ENCODE results near the gene ATP2A3. TPM values are rescaled to one million over a fixed set of nuclear protein-coding genes. Genes with fewer than 3 reads are reported as not detected.

The ATP2A3 gene
- total RNA-seq, 1 experiment from 2014 or later, result 3.3 TPM

- no peaks in the 10 kb centered on the region for H4K20me1 ChIP-seq (ENCODE audit: low read length)
- H3K9ac ChIP-seq (ENCODE audit: low read length), result no peak overlapping the region
- no peak overlapping the region for H3K4me2 ChIP-seq (ENCODE audit: low read length)
- no peaks in the 10 kb centered on the region for H3K36me3 ChIP-seq (ENCODE audit: low read depth, low read length)
- no peak for DNase-seq
- H3K4me3 ChIP-seq (ENCODE audit: low read length), result no peak overlapping the region
- no peak overlapping the region for H3K27ac ChIP-seq (ENCODE audit: low read length)
- H2AFZ ChIP-seq (ENCODE audit: low read length), result no peak overlapping the region
- ChIA-PET CTCF (no interaction called here), POLR2A (ENCODE audit: unreplicated experiment) (no interaction called here)
- intact Hi-C loops (cut with micrococcal nuclease), result no loop called here
- ATAC-seq, result no peak
- H3K27me3 ChIP-seq (ENCODE audit: low read length), result no peaks in the 10 kb centered on the region
- H3F3A ChIP-seq (ENCODE audit: low read length, unreplicated experiment), result no peaks in the 10 kb centered on the region
- no peaks in the 10 kb centered on the region for H3K9me3 ChIP-seq (ENCODE audit: low read length)
- no TSS peak for BruUV-seq (replicated peaks)
- H3K79me2 ChIP-seq (ENCODE audit: low read length), result no peaks in the 10 kb centered on the region
- H3K4me1 ChIP-seq (ENCODE audit: insufficient read depth, low read length), result no peaks in the 10 kb centered on the region
- no peak for TF ChIP-seq CTCF (conservative IDR thresholded peaks at IDR 0.05; ENCODE audit: low read depth, low read length)
- no peak for TF ChIP-seq EZH2phosphoT487 (IDR thresholded peaks at IDR 0.05; ENCODE audit: borderline replicate concordance, low read length)
- TF ChIP-seq EZH2 (IDR thresholded peaks at IDR 0.05; ENCODE audit: low read length, unreplicated experiment), result no peak
- H3K9me2 ChIP-seq (replicated peaks; ENCODE audit: low read length), result no peaks in the 10 kb centered on the region
These were observed 52.8 kb downstream of the ATP2A3 start for GRCh38 chr17:3911271-3912053.

GRCh38 chr17:3910420-3911270 is 53.6 kb downstream of the ATP2A3 start:
- no TSS peak for BruUV-seq (replicated peaks)
- Histone ChIP-seq H3K27ac (ENCODE audit: low read length) (no peak overlapping the region), H3K9me2 (replicated peaks; ENCODE audit: low read length) (no peaks in the 10 kb centered on the region), H3K9ac (ENCODE audit: low read length) (no peak overlapping the region), H4K20me1 (ENCODE audit: low read length) (no peaks in the 10 kb centered on the region), H3K4me3 (ENCODE audit: low read length) (no peak overlapping the region), H3K36me3 (ENCODE audit: low read depth, low read length) (no peaks in the 10 kb centered on the region), H3K27me3 (ENCODE audit: low read length) (no peaks in the 10 kb centered on the region), H3F3A (ENCODE audit: low read length, unreplicated experiment) (no peaks in the 10 kb centered on the region), H3K4me2 (ENCODE audit: low read length) (no peak overlapping the region), H3K9me3 (ENCODE audit: low read length) (no peaks in the 10 kb centered on the region), H2AFZ (ENCODE audit: low read length) (no peak overlapping the region), H3K4me1 (ENCODE audit: insufficient read depth, low read length) (no peaks in the 10 kb centered on the region), H3K79me2 (ENCODE audit: low read length) (no peaks in the 10 kb centered on the region)
- ATAC-seq (no peak), DNase-seq (no peak)
- intact Hi-C loops (cut with micrococcal nuclease), result no loop called here
- TF ChIP-seq EZH2 (IDR thresholded peaks at IDR 0.05; ENCODE audit: low read length, unreplicated experiment) (no peak), CTCF (conservative IDR thresholded peaks at IDR 0.05; ENCODE audit: low read depth, low read length) (no peak), EZH2phosphoT487 (IDR thresholded peaks at IDR 0.05; ENCODE audit: borderline replicate concordance, low read length) (no peak)
- ChIA-PET CTCF (no interaction called here), POLR2A (ENCODE audit: unreplicated experiment) (no interaction called here)
